Activated T-cell treated with anti-CD3 and anti-CD28 coated beads, Interleukin-2, amount 50 U/mL, for 48 hours (primary cell): ENCODE measurements around the gene GTF2E1.
"Not testable (repeated sequence)": the region's sequence is repeated elsewhere in the genome, so short reads cannot be mapped to it uniquely, and the experiment has no call there.

Experiments
- DNase-seq, 2 experiments: peaks; one replicate each; pipeline ENCODE4 v3.0.0-alpha.2; 2020

GTF2E1 gene

DNA sequence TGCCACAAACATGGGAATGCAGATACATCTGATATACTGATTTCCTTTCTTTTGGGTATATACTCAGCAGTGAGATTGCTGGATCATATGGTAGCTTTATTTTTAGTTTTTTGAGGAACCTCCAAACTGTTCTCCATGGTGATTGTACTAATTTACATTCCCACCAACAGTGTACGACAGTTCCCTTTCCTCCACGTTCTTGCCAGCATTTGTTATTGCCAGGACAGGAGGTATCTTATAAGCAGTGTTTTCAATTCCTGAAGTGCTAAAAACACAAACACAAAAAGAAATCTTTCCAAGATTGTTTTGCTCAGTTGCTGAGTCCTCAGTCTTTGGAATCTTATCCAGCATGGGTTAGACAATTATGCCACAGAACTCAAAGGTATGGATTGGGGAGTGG, 13.5 kb downstream of the GTF2E1 start:
- DNase-seq = no peak

DNA sequence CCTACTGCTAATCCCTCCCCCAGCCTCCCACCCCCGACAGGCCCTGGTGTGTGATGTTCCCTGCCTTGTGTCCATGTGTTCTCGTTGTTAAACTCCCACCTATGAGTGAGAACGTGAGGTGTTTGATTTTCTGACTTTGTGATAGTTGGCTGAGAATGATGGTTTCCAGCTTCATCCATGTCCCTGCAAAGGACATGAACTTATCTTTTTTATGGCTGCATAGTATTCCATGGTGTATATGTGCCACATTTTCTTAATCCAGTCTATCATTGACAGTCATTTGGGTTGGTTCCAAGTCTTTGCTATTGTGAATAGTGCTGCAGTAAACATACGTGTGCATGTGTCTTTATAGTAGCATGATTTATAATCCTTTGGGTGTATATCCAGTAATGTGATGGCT, 16.0 kb downstream of the GTF2E1 start:
- DNase-seq = not testable (repeated sequence)

DNA sequence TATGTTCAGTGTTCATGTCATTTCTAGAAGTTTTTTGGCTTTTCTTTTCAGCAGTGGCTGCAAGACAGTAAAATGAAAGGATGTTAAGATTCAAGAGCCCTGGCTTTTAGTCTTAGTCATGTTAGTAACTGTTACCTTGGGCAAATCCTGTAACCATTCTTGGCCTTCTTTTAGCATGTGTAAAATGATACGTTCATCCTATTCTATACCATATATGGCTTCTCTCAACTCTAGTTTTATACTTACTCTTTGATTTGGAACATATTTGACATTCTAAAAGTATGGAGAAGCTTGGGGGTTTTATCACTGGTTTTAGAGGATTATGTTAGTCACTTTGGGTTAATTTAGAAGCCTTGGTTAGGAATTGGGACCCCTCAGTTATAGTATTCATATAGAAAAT, 20.1 kb downstream of the GTF2E1 start:
- DNase-seq = no peak

DNA sequence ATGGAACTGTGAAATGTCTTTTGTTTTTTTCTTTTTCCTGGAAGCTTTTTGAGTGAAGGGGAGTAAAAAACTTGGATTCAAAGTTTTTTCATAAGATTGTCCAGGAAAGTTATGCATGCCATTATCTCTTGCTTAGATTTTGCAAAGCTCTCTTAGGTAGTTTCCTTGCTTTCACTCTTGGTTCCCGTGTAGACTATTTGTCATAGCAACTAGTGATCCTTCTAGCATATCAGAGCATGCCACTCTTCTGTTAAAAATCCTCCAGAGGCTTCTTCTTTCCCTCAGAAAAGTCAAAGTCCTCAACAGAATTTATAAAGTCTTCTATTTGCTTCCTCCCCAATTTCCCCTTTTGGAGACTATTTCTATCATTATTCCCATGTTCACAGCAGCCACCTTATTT, 21.1 kb downstream of the GTF2E1 start:
- DNase-seq = no peak

DNA sequence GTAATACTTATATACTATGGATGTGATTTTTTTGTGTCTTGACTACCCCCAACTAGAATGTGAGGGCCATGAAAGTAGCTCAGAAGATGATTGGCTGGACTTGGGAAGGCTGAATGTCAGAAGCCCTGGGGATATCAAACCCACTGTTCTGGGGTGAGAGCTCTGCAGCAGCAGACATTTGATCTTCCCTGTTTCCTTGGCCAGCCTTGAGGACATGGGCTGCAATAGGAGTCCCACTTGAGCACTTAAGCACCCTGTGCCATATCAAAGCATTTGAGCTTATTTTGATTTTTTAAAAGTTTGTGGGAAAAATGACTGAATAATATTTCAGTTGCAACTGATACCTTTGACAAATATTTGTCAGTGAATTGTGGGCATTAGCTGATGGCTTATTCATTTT, 21.7 kb downstream of the GTF2E1 start:
- no peak for DNase-seq

DNA sequence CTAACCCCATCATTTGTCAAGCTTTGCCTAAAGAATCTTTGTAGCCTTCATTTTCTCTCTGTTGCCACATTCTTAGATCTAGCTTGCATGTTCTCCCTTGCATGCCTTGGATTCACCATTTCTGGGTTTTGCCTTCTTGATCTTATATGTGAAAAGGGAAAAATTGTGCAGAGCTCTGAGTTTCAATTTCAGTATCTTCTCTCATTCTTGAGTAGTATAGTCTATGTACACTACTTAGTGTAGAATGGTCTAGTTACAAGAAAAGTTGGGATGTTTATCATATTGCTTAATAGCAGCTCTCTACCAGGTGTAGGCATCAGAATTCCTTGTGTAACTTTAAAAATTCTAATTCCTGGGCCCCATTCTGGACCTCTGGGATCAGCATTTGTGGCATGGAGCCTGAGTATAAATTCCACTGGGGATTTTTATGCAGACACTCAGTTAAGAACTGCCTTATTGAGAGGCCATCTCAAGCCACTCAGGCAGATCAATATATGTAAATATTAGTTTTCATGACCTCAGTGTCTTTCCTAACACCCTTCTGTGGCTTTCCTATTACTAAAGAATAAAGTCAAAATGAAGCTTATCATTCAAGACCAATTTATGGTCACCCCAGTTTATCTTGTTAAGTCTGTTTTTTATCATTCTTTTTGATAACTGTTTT, 23.4 kb downstream of the GTF2E1 start:
- DNase-seq = no peak

DNA sequence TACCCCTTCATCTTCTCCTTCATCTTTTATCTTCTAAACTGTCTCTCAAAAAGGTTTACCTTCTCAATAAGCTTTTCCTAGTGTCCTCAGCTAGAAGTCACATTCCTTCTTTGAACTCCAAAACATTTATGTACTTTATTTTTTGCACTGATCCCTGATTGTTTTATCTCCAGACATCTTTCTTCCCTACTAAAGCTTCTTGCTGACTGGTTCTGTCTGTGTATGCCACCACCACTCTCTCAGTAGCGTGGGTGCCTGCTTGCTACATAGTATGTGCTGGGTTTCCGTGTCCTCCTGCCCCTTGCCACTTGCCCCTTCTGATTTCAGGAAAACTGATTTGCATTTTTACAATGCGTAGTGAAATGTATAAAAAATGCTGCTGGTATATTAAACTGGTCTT, 24.0 kb downstream of the GTF2E1 start:
- DNase-seq = no peak

DNA sequence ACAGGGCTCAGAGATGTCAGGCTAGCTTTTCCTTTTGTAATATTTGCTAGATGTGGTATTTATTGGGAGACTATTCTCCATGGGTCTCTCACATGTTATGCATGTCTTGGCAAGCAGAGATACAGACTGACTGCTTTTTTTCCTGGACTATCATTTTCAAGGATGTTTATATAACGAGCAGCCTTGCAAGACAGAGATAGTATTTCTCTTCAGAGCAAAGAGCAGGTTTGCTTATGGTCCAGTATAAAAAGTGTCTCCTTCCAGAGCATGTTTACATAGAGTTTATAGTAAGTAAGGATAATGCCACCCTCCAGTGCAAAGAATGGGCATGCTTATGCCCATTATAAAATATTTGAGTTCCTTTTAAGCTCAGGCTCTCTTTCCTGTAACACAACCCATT, 24.6 kb downstream of the GTF2E1 start:
- DNase-seq = no peak

DNA sequence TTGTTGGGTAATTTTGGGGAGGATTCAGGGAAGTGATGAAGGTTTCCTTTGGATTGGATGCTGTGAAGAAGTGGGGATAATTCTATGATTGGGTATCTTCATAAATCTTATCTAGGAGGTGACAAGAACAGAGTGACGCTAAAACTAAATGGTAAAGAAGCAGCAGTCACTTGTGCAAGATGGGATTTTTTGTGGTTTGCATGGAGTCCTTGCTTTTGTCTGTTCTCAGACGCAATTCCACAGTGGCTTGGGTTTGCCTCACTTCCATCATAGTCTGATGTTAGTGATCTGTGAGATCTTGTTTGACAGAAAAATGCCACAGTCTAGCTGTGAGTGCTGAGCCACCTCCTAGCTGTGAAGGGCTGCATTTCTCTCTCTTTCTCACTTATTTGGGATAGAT, 26.9 kb downstream of the GTF2E1 start:
- DNase-seq = no peak

DNA sequence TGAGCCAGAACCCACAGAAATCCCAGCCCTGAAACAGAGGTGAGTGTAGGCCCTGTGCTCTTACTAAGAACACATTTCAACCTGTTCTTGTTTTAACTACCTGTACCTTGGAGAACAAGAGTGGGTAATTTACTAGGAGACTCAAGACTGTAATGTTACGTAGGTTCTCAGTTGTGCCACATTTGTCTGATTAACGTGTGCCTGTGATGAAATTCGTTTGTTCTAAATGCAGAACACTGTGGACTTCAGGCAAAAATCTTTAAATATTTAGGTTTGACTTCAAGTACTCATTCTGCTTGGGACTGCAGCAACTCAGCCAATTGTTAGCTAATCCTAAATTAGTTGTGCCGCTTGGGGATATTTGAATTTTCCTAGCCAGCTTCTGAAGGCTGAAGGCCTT, 28.3 kb downstream of the GTF2E1 start:
- DNase-seq = no peak

DNA sequence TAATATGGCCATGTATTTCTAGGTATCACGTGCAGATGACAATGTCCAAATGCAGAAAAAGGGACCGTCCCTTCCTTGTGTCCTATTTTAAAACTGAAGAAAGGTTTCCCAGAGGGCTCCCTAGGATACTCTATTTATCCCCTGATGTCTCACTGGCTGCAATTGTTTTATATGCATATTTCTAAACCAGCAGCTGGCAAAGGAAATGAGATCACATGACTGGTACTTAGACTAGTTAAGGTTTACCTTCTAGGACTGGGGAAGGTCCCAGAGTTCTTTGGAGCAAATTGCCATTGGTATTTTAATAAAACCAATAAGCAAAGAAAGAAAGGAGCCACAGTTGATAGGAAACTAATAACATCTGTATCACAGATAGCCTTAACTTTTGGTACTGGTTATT, 29.5 kb downstream of the GTF2E1 start:
- no peak for DNase-seq

DNA sequence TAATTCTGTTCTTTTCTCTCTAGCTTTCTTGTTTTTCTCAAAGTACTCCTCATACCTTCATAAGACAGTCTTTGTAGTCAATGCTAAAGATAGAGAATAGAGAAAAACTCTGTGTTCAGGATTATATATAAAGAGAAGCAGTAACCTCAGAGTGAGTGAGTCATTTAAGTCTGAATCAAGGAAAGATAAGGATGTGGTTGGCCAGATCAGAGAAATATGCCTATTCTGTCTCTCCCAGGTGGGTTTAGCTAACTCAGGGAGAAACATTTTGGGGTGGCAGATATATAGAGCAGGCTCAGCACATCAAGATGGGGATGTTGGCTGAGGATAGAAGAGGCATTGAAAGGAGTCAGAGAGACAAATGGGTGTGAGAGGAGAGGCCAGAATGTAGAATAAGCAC, 31.4 kb downstream of the GTF2E1 start:
- DNase-seq = peak in 1 of 2 experiments; percentile 19

DNA sequence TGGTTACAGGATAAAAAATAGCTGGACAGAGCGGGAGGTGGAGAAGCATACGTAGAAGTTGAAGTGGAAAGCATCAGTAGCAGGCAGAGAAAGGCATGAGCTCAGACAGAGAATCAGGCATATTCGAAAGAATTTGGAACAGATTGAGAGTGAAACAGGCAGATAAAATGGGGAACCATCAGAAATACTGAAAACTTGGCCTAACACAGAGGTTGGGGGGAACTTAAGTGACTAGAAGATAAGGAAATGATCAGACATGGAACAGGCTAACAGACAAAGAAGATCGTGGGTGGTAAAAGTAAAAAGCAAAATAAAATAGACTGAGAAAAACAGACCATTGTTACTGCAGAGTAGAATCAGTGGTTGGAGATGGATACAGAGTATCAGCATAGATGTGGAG, 32.9 kb downstream of the GTF2E1 start:
- no peak for DNase-seq

DNA sequence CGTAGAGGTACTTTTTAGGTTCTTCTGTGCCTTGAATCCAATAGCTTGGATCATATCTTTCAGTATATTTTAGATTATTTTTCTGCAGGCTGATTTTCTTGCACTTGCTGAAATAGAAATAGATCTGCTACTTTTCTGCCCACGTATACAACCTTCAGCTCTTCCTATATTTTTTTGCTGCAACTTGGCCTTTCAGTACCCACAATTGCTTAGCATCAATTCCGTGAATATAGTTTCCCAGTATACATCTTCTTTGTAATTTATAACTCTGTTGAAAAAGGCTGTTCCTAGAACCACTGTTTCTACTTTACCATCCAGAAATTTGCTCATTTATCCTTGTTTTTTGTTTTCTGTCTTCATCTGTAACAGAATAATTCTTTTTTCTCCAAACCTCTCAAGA, 36.2 kb downstream of the GTF2E1 start:
- DNase-seq = no peak

DNA sequence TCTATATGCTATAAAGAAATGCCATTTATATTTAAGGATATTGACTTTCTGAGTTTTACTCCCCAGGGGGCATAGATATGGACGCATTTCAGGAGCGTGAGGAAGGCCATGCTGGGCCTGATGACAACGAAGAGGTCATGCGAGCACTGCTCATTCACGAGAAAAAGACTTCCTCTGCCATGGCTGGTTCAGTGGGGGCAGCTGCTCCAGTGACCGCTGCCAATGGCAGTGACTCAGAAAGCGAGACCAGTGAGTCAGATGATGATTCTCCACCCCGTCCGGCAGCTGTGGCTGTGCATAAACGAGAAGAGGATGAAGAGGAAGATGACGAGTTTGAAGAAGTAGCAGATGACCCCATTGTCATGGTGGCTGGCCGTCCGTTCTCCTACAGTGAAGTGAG, 38.4 kb downstream of the GTF2E1 start:
- peak in 1 of 2 experiments; percentile 19 for DNase-seq

DNA sequence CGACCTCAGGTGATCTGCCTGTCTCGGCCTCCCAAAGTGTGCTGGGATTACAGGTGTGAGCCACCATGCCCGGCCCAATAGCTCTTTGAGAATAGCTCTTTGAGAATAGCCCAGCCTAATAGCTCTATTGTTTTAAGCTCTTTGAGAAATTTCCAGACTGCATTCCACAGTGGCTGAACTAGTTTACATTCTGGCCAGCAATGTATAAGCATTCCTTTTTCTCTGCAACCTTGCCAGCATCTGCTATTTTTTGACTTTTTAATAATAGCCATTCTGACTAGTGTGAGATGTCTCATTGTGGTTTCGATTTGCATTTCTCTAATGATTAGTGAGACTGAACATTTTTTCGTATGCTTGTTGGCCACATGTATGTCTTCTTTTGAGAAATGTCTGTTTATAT, 43.3 kb downstream of the GTF2E1 start:
- DNase-seq = not testable (repeated sequence)

DNA sequence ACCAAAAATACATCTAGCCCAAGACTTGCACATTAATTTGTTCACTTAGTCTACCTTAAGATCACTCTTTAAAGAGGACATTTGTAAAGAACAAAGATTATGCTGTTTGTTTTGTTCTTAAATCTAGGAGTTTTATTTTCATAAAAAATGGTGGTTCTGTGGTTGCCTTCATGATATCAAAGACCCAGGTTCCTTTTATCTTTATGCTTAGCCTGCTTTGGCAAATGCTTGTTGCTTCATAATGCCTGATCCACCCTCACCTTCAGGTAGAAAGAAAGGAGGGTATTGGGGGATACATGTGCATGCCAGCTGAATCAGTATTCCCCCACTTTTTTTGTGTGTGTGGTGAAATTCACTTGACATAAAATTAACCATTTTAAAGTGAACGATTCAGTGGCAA, 48.5 kb downstream of the GTF2E1 start:
- DNase-seq = no peak

DNA sequence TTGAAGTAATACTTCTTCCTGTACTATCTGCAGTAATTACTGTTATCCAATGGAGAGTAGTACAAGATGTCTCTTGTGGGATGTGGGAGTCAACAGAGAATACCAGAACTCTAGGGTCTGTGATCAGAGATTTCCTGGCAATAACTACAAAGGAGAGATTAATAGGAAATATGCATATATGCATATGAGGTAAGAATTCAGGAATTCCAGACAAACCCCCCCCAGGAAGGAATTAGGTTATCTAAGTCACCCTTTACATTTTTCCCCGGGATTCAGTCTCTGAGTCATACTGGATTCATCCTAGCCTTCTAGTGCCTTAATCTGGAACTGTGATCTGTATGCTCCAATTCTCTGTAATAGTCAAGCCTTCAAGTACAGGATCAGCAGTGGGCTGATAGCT, 49.4 kb downstream of the GTF2E1 start:
- DNase-seq = no peak

DNA sequence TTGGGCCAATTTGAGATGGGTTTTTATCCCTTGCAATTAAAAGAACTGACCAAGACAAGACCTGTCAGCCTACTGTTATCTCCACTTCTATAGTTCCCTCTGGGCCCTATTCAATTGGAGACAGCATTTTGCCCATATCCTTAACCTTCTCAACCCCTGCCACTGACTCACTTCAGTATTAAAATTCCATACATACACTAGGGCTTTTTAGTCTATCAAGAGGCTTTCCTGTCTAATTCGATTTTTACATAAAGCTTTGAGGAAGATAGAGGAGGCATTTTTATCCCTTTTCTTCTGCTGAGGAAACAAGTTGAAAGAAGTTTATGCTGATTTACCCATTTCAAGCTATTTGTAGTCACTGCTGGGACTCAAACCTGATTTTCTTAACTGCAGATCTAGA, 51.1 kb downstream of the GTF2E1 start:
- DNase-seq = no peak

DNA sequence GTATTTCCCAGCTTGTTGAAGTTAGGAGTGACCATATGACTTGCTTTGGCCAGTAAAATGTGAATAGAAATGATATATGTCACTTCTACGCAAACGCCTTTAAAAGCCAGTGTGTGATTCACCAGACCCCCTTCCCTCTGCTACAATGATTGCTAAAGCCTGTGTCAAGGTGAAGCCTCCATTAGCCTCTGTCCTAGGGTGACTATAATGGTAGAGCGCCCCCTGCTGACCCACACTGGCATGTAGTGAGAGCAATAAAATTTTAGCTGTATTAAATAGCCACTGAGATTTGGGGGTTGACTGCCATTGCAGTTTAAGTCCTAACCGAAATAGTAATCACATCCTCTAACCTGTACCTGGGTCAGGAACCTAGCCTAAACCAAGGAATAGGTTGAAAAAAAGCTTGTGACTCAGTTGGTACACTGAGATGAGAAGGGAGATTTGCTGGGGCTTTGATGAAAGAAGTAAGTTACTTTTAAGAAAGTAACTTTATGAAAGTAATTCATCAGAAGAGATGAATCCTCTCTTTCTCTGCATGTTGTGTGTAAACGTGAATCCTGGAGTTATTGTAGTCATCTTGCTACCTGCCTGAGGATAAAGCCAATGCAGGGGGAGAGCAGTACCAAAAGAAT, 52.6 kb downstream of the GTF2E1 start:
- DNase-seq = peak; percentile 88 to 92

DNA sequence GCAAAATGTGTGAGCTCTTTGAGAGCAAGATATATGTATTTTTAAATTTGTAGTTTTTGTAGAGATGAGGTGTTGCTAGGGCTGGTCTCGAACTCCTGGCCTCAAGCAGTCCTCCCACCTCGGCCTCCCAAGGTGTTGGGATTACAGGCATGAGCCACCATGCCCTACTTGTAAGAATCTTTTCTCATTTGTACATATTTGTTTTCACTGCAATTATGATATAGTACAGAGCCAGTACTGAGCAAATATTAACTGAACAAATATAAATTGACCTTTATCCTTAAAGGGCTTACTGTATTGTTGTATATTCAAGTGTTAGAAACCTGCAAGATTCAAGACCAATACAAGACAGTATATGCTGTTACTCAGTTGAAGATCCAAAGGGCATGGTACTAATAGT, 53.4 kb downstream of the GTF2E1 start:
- DNase-seq = no peak

DNA sequence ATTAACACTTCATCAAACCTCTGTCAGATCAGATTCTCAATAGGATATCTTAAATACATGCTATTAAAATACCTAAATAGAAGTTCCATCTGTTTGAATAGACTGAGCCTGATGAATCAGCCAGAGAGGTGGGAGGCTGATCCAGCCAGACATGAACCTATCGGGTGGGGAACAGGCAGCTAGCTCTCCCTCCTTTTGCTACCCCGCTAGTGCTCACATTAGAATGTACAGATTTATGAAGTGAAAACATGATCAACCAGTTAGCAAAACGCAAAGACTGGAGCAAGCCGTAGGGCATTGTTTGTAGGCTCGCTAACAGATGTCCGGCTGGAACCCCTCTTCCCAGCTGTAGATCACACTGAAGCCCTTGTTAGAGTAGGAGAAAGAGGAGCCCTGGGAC, 54.4 kb downstream of the GTF2E1 start:
- no peak for DNase-seq

DNA sequence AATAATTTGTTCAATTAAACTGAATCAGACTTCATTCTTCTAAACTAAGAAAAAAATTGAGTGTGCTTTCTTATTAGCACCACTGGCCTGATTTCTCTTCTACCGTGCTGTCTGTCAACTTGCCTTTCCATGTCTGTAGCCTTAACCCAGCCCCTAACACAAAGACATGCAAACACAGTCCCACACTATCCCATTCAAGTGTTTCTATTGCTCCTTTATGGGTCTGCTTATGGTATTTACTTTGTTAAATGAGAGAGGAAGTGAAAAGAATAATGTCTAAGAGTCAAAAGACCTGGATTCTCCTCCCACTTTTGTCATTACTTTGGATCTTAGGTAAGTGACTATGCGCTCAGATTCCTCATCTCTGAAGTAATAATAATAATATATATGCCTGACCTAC, 55.3 kb downstream of the GTF2E1 start:
- no peak for DNase-seq

DNA sequence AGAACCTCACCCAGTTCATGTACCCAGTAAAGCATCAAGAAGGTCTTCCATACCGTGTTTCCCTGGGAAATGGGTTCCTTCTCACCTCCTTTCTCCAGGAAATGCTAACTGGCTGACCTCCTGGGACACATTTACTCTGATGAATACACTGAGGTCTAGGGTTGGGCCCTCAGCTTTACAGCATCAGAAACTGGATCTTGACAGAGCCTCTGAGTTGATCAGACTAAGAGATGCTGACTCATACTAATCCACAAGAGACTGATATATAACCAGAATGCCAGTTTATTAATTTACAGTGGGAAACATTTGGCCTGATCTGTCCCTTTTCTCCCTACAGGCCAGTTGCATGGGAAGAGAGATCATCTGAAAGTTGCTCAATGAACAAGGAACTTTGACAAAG, 55.8 kb downstream of the GTF2E1 start:
- DNase-seq = no peak

DNA sequence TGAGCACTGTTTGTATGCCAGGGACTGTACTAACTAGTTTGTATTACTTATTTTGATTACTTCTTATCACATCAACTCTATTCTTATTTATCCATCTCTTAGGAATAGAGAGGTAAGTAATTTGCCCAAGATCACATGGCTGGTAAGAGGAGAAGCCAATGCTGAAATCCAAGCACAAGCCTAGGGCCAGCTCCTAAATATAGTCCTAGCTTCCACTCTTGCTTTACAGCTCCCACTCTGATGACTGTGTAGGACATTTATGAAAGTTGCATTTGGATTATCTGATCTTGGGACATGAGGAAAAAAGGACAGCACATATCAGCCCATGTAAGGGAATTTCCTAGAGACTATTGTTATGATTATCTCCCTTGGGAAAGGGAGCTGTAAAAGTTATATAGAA, 58.1 kb downstream of the GTF2E1 start:
- DNase-seq = no peak
